Measurements from ENCODE around the gene FGG.

The FGG gene

GRCh38 chr4:154593868-154594267, 18.6 kb downstream of the FGG start:
- Histone ChIP-seq H3K4me3 (ENCODE audit: low read length) (no peak overlapping the region), H3K36me3 (ENCODE audit: insufficient read depth, low read depth, low read length) (no peaks in the 10 kb centered on the region), H3K9me3 (ENCODE audit: insufficient read depth, low read depth, low read length) (no peaks in the 10 kb centered on the region), H3K27ac (ENCODE audit: low read length) (no peak overlapping the region), H3K9ac (ENCODE audit: low read depth, low read length) (no peak overlapping the region), H3K4me1 (ENCODE audit: insufficient read depth, low read length) (no peaks in the 10 kb centered on the region), H3K27me3 (ENCODE audit: insufficient read depth, low read length) (no peaks in the 10 kb centered on the region)

- Histone ChIP-seq H3K4me3 (ENCODE audit: low read length) (no peak overlapping the region), H3K27me3 (ENCODE audit: insufficient read depth, low read length) (no peaks in the 10 kb centered on the region), H3K9ac (ENCODE audit: low read depth, low read length) (no peak overlapping the region), H3K36me3 (ENCODE audit: insufficient read depth, low read depth, low read length) (no peaks in the 10 kb centered on the region), H3K4me1 (ENCODE audit: insufficient read depth, low read length) (no peaks in the 10 kb centered on the region), H3K9me3 (ENCODE audit: insufficient read depth, low read depth, low read length) (no peaks in the 10 kb centered on the region), H3K27ac (ENCODE audit: low read length) (no peak overlapping the region)
Measured at GRCh38 chr4:154591890-154592289, 20.6 kb downstream of the FGG start.

- Histone ChIP-seq H3K27ac (ENCODE audit: low read length) (no peak within 1 kb of the TSS), H3K4me1 (ENCODE audit: insufficient read depth, low read length) (no peaks in the 10 kb centered on the region), H3K9me3 (ENCODE audit: insufficient read depth, low read depth, low read length) (no peaks in the 10 kb centered on the region), H3K27me3 (ENCODE audit: insufficient read depth, low read length) (no peaks in the 10 kb centered on the region), H3K4me3 (ENCODE audit: low read length) (no peak within 1 kb of the TSS), H3K9ac (ENCODE audit: low read depth, low read length) (no peak within 1 kb of the TSS), H3K36me3 (ENCODE audit: insufficient read depth, low read depth, low read length) (no peaks in the 10 kb centered on the region)
Measured at GRCh38 chr4:154590329-154591006, 22.0 kb downstream of the FGG start, which contains the start of gene FGA. Gene FGA, minus strand, starts transcription at chr4:154590742. Its CDS starts 55 bp downstream, at chr4:154590687.

GRCh38 chr4:154589296-154590197, 22.9 kb downstream of the FGG start:
- Histone ChIP-seq H3K27ac (ENCODE audit: low read length) (no peak overlapping the region), H3K36me3 (ENCODE audit: insufficient read depth, low read depth, low read length) (no peaks in the 10 kb centered on the region), H3K27me3 (ENCODE audit: insufficient read depth, low read length) (no peaks in the 10 kb centered on the region), H3K4me3 (ENCODE audit: low read length) (no peak overlapping the region), H3K9ac (ENCODE audit: low read depth, low read length) (no peak overlapping the region), H3K9me3 (ENCODE audit: insufficient read depth, low read depth, low read length) (no peaks in the 10 kb centered on the region), H3K4me1 (ENCODE audit: insufficient read depth, low read length) (no peaks in the 10 kb centered on the region)

GRCh38 chr4:154588198-154588597, 24.3 kb downstream of the FGG start:
- Histone ChIP-seq H3K4me3 (ENCODE audit: low read length) (no peak overlapping the region), H3K27me3 (ENCODE audit: insufficient read depth, low read length) (no peaks in the 10 kb centered on the region), H3K36me3 (ENCODE audit: insufficient read depth, low read depth, low read length) (no peaks in the 10 kb centered on the region), H3K27ac (ENCODE audit: low read length) (no peak overlapping the region), H3K9me3 (ENCODE audit: insufficient read depth, low read depth, low read length) (no peaks in the 10 kb centered on the region), H3K9ac (ENCODE audit: low read depth, low read length) (no peak overlapping the region), H3K4me1 (ENCODE audit: insufficient read depth, low read length) (no peaks in the 10 kb centered on the region)

GRCh38 chr4:154586296-154587033, 26.0 kb downstream of the FGG start:
- no peaks in the 10 kb centered on the region for H3K9me3 ChIP-seq (ENCODE audit: insufficient read depth, low read depth, low read length)
- H3K4me3 ChIP-seq (ENCODE audit: low read length), result no peak overlapping the region
- no peaks in the 10 kb centered on the region for H3K36me3 ChIP-seq (ENCODE audit: insufficient read depth, low read depth, low read length)
- no peak overlapping the region for H3K27ac ChIP-seq (ENCODE audit: low read length)
- no peaks in the 10 kb centered on the region for H3K4me1 ChIP-seq (ENCODE audit: insufficient read depth, low read length)
- no peaks in the 10 kb centered on the region for H3K27me3 ChIP-seq (ENCODE audit: insufficient read depth, low read length)
- H3K9ac ChIP-seq (ENCODE audit: low read depth, low read length), result no peak overlapping the region

GRCh38 chr4:154585369-154586018, 27.0 kb downstream of the FGG start:
- Histone ChIP-seq H3K4me1 (ENCODE audit: insufficient read depth, low read length) (no peaks in the 10 kb centered on the region), H3K27ac (ENCODE audit: low read length) (no peak overlapping the region), H3K4me3 (ENCODE audit: low read length) (no peak overlapping the region), H3K9ac (ENCODE audit: low read depth, low read length) (no peak overlapping the region), H3K27me3 (ENCODE audit: insufficient read depth, low read length) (no peaks in the 10 kb centered on the region), H3K9me3 (ENCODE audit: insufficient read depth, low read depth, low read length) (no peaks in the 10 kb centered on the region), H3K36me3 (ENCODE audit: insufficient read depth, low read depth, low read length) (no peaks in the 10 kb centered on the region)

GRCh38 chr4:154584259-154584658, 28.2 kb downstream of the FGG start:
- no peak overlapping the region for H3K27ac ChIP-seq (ENCODE audit: low read length)
- no peak overlapping the region for H3K9ac ChIP-seq (ENCODE audit: low read depth, low read length)
- no peaks in the 10 kb centered on the region for H3K36me3 ChIP-seq (ENCODE audit: insufficient read depth, low read depth, low read length)
- no peaks in the 10 kb centered on the region for H3K4me1 ChIP-seq (ENCODE audit: insufficient read depth, low read length)
- no peak overlapping the region for H3K4me3 ChIP-seq (ENCODE audit: low read length)
- no peaks in the 10 kb centered on the region for H3K27me3 ChIP-seq (ENCODE audit: insufficient read depth, low read length)
- no peaks in the 10 kb centered on the region for H3K9me3 ChIP-seq (ENCODE audit: insufficient read depth, low read depth, low read length)

GRCh38 chr4:154583677-154584076, 28.8 kb downstream of the FGG start:
- H3K4me1 ChIP-seq (ENCODE audit: insufficient read depth, low read length), result no peaks in the 10 kb centered on the region
- no peak overlapping the region for H3K27ac ChIP-seq (ENCODE audit: low read length)
- H3K27me3 ChIP-seq (ENCODE audit: insufficient read depth, low read length), result no peaks in the 10 kb centered on the region
- no peak overlapping the region for H3K4me3 ChIP-seq (ENCODE audit: low read length)
- H3K9ac ChIP-seq (ENCODE audit: low read depth, low read length), result no peak overlapping the region
- H3K36me3 ChIP-seq (ENCODE audit: insufficient read depth, low read depth, low read length), result no peaks in the 10 kb centered on the region
- no peaks in the 10 kb centered on the region for H3K9me3 ChIP-seq (ENCODE audit: insufficient read depth, low read depth, low read length)

GRCh38 chr4:154583230-154583629, 29.2 kb downstream of the FGG start:
- H3K27me3 ChIP-seq (ENCODE audit: insufficient read depth, low read length), result no peaks in the 10 kb centered on the region
- H3K27ac ChIP-seq (ENCODE audit: low read length), result no peak overlapping the region
- H3K9ac ChIP-seq (ENCODE audit: low read depth, low read length), result no peak overlapping the region
- H3K4me3 ChIP-seq (ENCODE audit: low read length), result no peak overlapping the region
- no peaks in the 10 kb centered on the region for H3K36me3 ChIP-seq (ENCODE audit: insufficient read depth, low read depth, low read length)
- no peaks in the 10 kb centered on the region for H3K9me3 ChIP-seq (ENCODE audit: insufficient read depth, low read depth, low read length)
- H3K4me1 ChIP-seq (ENCODE audit: insufficient read depth, low read length), result no peaks in the 10 kb centered on the region

GRCh38 chr4:154582723-154583122, 29.7 kb downstream of the FGG start:
- H3K4me3 ChIP-seq (ENCODE audit: low read length), result no peak overlapping the region
- no peaks in the 10 kb centered on the region for H3K27me3 ChIP-seq (ENCODE audit: insufficient read depth, low read length)
- H3K9ac ChIP-seq (ENCODE audit: low read depth, low read length), result no peak overlapping the region
- H3K27ac ChIP-seq (ENCODE audit: low read length), result no peak overlapping the region
- H3K4me1 ChIP-seq (ENCODE audit: insufficient read depth, low read length), result no peaks in the 10 kb centered on the region
- H3K9me3 ChIP-seq (ENCODE audit: insufficient read depth, low read depth, low read length), result no peaks in the 10 kb centered on the region
- no peaks in the 10 kb centered on the region for H3K36me3 ChIP-seq (ENCODE audit: insufficient read depth, low read depth, low read length)

Data from iPS-20b (cell line).